Subcutaneous adipose tissue (tissue), 4 donors: ENCODE data around the gene SLC6A9. TPM values are rescaled to one million over a fixed set of nuclear protein-coding genes. Genes with fewer than 3 reads are reported as not detected.

Experiments used
- CTCF ChIP-seq: fragments of 450-650 bp; IDR thresholded peaks from one replicate; pipeline ENCODE4 v1.5.1; 2016; ENCODE audit warnings: low read depth, mild to moderate bottlenecking, control low read depth, antibody characterized with exemption, moderate library complexity
- total RNA-seq, 4 donors: library from RNA; depleted of rRNA; stranded (reverse); fragments of >200 nt; gene quantifications; one replicate each; pipeline ENCODE4 v1.1.0, GENCODE V29; 2016

Gene SLC6A9
- total RNA-seq: under 1 TPM in 3 of 4 donors, not detected in 1; 0.22 to 0.94 (median 0.34) TPM

DNA sequence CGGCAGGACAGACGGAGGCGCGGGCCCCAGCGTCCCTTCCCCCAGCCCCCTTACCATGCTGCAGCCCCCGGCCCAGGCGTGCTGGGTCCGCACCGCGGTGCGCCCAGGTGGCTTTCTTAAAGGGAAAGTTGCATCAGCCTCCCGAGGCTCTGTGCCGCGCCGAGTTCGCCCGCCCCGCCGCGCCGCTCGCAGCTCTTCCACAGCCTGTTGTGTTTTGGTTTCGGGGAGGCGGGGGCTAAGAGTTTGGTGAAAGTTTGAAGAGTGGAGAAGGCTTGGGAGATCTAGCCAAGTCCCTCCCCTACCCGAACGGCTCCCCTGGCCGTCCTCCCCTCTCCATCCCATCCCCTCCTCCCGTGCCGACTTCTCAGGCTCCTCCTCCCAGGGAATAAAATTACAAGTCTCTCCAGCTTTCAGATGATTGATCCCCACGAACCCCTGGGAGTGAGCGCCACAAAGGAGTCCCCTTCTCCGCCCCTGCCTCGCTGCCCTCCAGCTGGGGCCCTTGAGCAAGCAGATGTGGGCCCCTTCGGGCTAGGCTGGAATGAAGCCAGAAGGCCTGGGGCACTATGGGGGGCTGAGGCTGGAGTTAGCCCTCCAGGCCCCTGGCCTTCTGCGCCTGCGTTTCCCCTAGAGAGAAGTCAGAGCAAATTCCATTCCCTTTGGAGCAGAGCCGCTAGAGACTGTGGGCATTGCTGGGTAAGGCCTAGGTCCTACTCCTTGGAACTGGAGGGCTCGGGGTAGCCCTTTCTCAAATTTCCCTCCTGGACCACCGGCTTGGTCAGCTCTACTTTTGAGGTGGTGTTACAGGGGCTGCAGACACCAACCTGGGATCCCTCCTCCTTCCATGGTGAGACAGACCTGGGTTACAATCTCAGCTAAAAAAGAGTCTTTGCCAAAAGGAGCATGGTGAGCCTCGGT, at the start of gene SLC6A9:
TSS of gene SLC6A9 (minus strand) at position 211 of the 918 bp plus-strand sequence. CDS start 7,185 bp downstream, outside the sequence.
- TF ChIP-seq CTCF: no peak

- no peak for TF ChIP-seq CTCF
Observed at GRCh38 chr1:44079566-44079965, 48.3 kb upstream of the SLC6A9 start.

DNA sequence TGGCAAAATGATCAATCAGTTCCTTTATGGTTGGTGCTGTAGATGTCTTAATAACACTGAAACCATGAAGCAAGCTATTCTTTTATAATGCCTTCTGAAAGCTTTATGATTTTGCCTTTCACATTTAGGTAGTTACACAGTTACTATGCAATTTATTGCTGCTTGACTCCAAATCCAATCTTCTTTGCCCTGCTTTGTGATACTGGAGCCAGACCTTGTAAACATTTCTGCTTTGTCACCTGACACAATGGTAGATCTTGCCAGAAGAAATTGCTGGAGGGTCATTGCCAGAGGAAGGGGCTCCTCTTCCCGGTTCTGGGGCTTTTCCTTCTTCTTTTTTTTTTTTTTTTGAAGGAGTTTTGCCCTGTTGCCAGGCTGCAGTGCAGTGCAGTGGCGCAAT, 46.8 kb upstream of the SLC6A9 start:
- TF ChIP-seq CTCF: no peak

- TF ChIP-seq CTCF: no peak
Observed at GRCh38 chr1:44077421-44077820, 46.2 kb upstream of the SLC6A9 start.

DNA sequence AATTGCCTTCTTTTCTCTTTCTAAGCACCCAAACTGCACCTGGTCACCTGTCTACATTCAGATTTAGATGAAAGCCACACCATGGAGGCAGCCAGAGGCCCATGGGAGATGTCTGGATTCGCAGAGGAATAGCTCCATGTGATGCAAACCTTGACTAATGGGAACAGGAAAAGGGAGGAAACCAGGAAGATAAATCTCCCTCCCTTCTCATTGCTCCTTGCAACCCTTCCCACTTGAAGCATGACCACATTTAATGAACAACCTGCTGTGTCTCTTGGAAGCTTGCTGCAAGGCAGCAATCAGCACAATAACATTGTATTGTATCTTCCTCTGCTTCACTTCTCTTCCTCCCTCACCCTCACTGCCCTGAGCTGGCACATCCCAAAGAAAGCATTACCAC, 44.8 kb upstream of the SLC6A9 start:
- TF ChIP-seq CTCF: no peak

GRCh38 chr1:44074415-44074814, 43.2 kb upstream of the SLC6A9 start:
- no peak for TF ChIP-seq CTCF

GRCh38 chr1:44073528-44073927, 42.3 kb upstream of the SLC6A9 start:
- TF ChIP-seq CTCF: no peak
